ENCODE results near the gene ZBTB42.

Gene ZBTB42

DNA sequence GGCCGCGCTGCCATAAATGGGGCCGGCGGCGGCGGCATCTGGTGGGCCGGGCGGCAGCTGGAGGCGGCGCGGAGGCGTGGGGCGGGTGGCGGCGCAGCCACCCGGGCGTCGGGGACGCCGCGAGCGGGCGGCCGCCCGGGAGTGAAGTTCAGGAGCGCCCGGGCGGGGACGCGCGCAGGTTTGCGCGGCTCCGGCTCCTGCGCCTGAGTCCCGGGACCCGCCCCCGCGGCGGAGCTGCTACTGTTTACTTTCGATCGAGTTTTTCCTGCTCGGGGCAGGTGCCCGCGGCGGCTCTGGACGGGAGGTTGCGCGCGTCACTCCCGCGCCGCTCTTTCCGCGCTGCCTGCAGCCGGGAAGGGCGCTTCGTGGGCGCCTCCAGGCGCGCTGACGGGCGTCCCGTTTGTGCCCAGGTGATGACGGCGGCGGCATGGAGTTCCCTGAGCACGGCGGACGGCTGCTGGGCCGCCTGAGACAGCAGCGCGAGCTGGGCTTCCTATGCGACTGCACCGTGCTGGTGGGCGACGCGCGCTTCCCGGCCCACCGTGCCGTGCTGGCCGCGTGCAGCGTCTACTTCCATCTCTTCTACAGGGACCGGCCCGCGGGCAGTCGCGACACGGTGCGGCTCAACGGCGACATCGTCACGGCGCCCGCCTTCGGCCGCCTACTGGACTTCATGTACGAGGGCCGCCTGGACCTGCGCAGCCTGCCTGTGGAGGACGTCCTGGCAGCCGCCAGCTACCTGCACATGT, at the start of gene ZBTB42:
Gene ZBTB42 (plus strand): TSS at position 331 of the 749 bp plus-strand sequence. CDS start 97 bp downstream, at position 428.
- TF ChIP-seq, protein P1, sequence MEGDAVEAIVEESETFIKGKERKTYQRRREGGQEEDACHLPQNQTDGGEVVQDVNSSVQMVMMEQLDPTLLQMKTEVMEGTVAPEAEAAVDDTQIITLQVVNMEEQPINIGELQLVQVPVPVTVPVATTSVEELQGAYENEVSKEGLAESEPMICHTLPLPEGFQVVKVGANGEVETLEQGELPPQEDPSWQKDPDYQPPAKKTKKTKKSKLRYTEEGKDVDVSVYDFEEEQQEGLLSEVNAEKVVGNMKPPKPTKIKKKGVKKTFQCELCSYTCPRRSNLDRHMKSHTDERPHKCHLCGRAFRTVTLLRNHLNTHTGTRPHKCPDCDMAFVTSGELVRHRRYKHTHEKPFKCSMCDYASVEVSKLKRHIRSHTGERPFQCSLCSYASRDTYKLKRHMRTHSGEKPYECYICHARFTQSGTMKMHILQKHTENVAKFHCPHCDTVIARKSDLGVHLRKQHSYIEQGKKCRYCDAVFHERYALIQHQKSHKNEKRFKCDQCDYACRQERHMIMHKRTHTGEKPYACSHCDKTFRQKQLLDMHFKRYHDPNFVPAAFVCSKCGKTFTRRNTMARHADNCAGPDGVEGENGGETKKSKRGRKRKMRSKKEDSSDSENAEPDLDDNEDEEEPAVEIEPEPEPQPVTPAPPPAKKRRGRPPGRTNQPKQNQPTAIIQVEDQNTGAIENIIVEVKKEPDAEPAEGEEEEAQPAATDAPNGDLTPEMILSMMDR (IDR thresholded peaks at IDR 0.05; ENCODE audit: borderline replicate concordance, insufficient read depth, low read depth, low read length): no peak
- peak within 1 kb of the TSS; percentile 57 for H3K4me3 ChIP-seq (ENCODE audit: low read depth, low read length)

DNA sequence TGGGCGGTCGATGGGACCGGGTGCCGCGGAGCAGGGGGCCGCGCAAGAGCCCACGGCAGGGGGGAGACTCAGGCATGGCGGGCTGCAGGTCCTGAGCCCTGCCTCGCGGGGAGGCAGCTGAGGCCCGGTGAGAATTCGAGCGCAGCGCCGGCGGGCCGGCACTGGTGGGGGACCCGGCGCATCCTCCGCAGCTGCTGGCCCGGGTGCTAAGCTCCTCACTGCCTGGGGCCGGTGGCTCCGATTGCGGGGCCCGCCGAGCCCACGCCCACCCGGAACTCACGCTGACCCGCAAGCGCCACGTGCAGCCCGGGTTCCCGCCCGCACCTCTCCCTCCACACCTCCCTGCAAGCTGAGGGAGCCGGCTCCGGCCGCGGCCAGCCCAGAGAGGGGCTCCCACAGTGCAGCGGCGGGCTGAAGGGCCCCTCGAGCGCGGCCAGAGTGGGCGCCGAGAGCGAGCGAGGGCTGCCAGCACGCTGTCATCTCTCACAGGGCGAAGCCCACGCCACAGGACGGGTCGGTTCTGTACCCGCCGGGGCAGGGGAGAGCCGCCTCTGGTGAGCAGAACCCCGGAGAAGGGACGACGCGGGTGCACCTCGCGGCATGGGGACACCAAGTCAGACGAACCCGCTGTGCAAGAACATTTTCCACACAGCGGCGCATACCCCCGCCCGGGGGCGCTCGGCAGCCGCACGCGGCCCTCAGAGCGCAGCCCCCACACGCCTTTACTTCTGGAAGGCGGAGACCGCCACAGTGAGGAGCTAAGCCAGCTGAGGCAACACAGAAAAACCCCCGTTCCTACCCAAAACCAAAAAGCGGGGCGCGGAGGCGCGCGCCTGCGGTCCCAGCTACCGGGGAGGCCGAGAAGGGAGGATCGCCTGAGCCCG, 49.1 kb upstream of the ZBTB42 start:
- peak overlapping the region; percentile 67 for H3K4me3 ChIP-seq (ENCODE audit: low read depth, low read length)
- TF ChIP-seq, protein P1 (IDR thresholded peaks at IDR 0.05; ENCODE audit: borderline replicate concordance, insufficient read depth, low read depth, low read length): no peak

DNA sequence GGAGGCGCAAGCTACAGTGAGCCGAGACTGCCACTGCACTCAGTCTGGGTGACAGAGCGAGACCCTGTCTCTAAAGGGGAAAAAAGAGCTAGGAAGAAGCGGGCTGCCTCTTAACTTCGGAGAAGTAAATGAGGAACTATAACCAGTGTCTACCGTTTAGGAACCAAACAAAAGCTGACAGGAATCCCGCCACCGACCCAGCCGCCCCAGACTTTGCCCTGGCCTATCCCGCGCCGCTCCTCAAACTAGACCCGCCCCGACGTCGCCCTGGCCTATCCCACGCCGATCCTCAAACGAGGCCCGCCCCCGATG, 48.5 kb upstream of the ZBTB42 start:
- peak overlapping the region; percentile 67 for H3K4me3 ChIP-seq (ENCODE audit: low read depth, low read length)
- TF ChIP-seq, protein P1 (IDR thresholded peaks at IDR 0.05; ENCODE audit: borderline replicate concordance, insufficient read depth, low read depth, low read length): no peak

DNA sequence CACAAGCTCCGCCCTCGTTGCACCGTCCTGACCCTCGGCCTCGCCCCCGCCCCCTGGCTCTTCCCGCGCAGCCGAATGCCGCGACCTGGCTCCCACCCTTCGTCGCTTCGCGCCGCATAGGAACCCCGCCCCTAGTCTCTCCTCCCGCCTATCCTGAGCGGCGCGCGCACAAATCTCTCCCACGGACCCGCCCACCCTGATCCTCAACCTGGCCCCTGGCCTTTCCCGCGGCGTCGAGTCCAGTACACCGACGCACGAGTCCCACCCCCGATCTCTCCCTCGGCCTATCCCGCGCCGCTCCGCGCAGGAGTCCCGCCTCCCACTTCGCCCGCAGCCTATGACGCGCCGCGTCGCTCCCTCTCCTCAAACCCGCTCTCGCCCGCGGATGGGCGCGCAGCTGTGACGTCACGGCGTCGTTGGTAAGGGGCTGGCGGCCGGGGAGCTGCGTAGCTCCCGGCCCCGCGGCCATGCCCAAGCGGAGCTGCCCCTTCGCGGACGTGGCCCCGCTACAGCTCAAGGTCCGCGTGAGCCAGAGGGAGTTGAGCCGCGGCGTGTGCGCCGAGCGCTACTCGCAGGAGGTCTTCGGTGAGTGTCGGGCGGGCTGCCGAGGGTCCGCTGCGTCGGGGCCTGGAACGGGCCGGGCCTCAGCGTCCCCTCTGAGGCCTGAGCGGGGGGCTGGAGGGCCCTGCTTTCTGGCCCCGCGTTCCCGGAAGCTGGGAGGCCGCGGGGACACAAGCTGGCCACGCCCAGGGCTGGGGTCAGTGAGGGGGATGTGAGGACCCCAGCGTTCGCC, 48.0 kb upstream of the ZBTB42 start, which contains the start of gene SIVA1:
Gene SIVA1 (plus strand): TSS at position 413 of the 793 bp plus-strand sequence. CDS start 55 bp downstream, at position 468.
- TF ChIP-seq, protein P1 (IDR thresholded peaks at IDR 0.05; ENCODE audit: borderline replicate concordance, insufficient read depth, low read depth, low read length): no peak
- H3K4me3 ChIP-seq (ENCODE audit: low read depth, low read length): peak within 1 kb of the TSS; percentile 93

DNA sequence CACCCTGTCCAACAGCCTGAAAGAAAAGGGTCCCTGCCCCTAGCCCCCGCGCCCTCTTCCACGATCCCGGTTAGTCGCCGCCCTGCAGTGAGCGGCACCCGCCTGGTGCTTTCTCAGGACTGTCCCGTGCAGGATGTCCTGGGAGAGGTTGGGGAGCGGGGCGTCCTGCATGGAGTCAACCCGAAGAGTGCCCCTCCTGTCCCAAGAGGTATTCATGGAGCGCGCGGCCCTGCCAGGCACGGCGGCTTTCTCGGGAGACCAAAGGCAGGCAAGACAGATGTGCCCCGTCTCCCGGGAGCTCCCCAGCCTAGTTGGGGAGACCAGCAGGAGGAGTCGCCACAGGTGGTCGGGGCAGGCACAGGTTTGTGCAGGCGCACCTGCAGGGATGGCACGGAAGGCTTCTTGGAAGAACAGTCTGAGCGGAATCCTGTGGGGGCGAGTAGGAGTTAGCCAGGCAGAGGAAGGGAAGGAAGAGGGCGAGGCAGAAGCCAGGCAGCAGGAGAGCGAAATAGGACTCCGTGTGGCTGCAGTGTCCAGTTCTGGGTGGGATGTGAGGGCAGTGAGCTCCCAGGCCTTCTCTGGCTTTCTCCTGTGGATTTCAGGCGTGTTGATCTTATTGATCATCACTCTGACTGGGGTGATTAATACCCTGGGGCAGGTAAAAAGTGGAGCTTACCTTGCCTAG, 47.2 kb upstream of the ZBTB42 start:
- TF ChIP-seq, protein P1 (IDR thresholded peaks at IDR 0.05; ENCODE audit: borderline replicate concordance, insufficient read depth, low read depth, low read length): no peak
- H3K4me3 ChIP-seq (ENCODE audit: low read depth, low read length): peak overlapping the region; percentile 93

DNA sequence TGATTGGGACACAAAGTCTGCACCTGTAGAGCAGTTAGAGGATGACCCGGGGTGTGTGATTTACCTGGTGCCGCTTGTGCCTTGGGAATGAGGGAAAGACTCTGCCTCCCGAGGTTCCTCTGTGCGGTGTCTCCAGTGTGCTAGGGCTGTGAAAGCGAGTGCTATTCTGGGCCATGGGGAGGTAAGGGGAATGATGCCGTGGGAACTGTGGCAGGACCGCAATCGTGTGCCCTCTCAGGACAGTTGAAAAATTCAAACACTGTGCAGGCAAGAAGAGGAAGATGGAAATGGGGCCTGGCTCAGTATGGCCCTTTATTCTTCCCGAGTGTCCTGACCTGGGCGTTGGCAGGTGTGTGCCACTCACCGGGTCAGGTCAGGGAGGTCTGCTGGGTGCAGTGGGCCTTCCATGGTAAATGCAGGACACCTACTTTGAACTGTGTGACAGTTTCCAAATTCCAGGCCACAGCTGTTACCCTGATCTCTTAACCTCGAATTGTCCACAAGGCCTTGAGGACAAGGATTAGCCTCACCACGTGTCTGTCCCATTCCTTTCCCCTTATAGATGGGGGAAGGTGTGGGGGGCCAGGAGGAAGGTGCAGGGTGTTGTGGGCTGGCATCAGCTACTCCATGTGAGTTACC, 46.6 kb upstream of the ZBTB42 start:
- TF ChIP-seq, protein P1 (IDR thresholded peaks at IDR 0.05; ENCODE audit: borderline replicate concordance, insufficient read depth, low read depth, low read length): no peak
- H3K4me3 ChIP-seq (ENCODE audit: low read depth, low read length): peak overlapping the region; percentile 93
